Astrocyte of the hippocampus (primary cell): ENCODE measurements around the gene RAPGEF3.

ENCODE experiments used
- DNase-seq: peaks from one replicate; pipeline ENCODE4 v3.0.0; 2011; ENCODE audit warnings: low read depth, low spot score

The RAPGEF3 gene

GRCh38 chr12:47777151-47777550, 18.5 kb upstream of the RAPGEF3 start:
- DNase-seq: no peak

GRCh38 chr12:47776471-47777143, 17.9 kb upstream of the RAPGEF3 start:
- no peak for DNase-seq

GRCh38 chr12:47775100-47775911, 16.6 kb upstream of the RAPGEF3 start:
- DNase-seq: no peak

GRCh38 chr12:47774663-47775062, 16.0 kb upstream of the RAPGEF3 start:
- DNase-seq: no peak

- DNase-seq: no peak
Measured at GRCh38 chr12:47773858-47774580, 15.3 kb upstream of the RAPGEF3 start.

- peak; percentile 88 for DNase-seq
Measured at GRCh38 chr12:47773062-47773857, 14.6 kb upstream of the RAPGEF3 start, which contains the start of gene SLC48A1. Gene SLC48A1, plus strand, starts transcription at chr12:47773238. Its CDS starts 67 bp downstream, at chr12:47773305.

- no peak for DNase-seq
Measured at GRCh38 chr12:47772738-47773061, 14.0 kb upstream of the RAPGEF3 start.

GRCh38 chr12:47772094-47772660, 13.5 kb upstream of the RAPGEF3 start:
- DNase-seq: no peak

- DNase-seq: no peak
Measured at GRCh38 chr12:47771304-47771703, 12.6 kb upstream of the RAPGEF3 start.

- DNase-seq: no peak
Measured at GRCh38 chr12:47770086-47770726, 11.5 kb upstream of the RAPGEF3 start.

- DNase-seq: no peak
Measured at GRCh38 chr12:47769234-47770085, 10.8 kb upstream of the RAPGEF3 start.

GRCh38 chr12:47768323-47768811, 9.7 kb upstream of the RAPGEF3 start:
- DNase-seq: peak; percentile 53

- DNase-seq: peak; percentile 33
Measured at GRCh38 chr12:47767216-47767724, 8.6 kb upstream of the RAPGEF3 start.

- no peak for DNase-seq
Measured at GRCh38 chr12:47766502-47767215, 8.0 kb upstream of the RAPGEF3 start.

GRCh38 chr12:47763481-47764346, 5.0 kb upstream of the RAPGEF3 start:
- DNase-seq: peak; percentile 40

GRCh38 chr12:47762850-47763465, 4.3 kb upstream of the RAPGEF3 start:
- no peak for DNase-seq

GRCh38 chr12:47758584-47758833, 171 bp downstream of the RAPGEF3 start:
- no peak for DNase-seq
